Fibroblast of mammary gland (primary cell): Measurements from ENCODE around the gene OXA1L.
"Not testable (repeated sequence)": the region's sequence is repeated elsewhere in the genome, so short reads cannot be mapped to it uniquely, and the experiment has no call there.

ENCODE experiments used
- DNase-seq: peaks from one replicate; pipeline ENCODE4 v3.0.0-alpha.2; 2010; ENCODE audit warnings: low read depth
- H3K4me3 ChIP-seq: 2 replicates; pipeline ENCODE4 v1.5.1; 2011; ENCODE audit warnings: low read depth, mild to moderate bottlenecking, low read length, moderate library complexity; ENCODE audit not compliant: control insufficient read depth
- TF ChIP-seq, protein P1 (sequence below): conservative IDR thresholded peaks from 2 replicates; pipeline ENCODE4 v1.5.1; 2011; ENCODE audit warnings: low read depth, low read length, inconsistent platforms; ENCODE audit not compliant: control insufficient read depth, insufficient read depth

OXA1L gene

DNA sequence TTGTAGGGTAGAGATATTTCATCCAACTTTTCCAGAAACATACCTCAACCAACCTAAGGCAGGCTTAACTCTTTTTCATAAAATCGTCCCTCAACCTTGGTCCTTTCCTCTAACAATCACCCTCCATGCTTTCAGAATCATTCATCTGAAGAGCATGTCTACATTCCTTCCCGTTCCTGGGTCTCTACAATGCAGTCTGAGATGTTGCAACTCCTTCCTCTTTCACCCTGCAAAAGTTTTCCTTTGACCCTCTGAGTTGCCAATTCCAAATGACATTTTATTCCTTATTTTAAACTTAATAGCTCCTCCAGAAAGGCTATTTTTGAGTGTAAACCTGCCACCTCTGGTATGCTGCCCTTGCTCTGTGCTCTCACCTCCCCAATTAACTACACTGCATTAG lies 32.0 kb downstream of the OXA1L start:
- TF ChIP-seq, protein P1, sequence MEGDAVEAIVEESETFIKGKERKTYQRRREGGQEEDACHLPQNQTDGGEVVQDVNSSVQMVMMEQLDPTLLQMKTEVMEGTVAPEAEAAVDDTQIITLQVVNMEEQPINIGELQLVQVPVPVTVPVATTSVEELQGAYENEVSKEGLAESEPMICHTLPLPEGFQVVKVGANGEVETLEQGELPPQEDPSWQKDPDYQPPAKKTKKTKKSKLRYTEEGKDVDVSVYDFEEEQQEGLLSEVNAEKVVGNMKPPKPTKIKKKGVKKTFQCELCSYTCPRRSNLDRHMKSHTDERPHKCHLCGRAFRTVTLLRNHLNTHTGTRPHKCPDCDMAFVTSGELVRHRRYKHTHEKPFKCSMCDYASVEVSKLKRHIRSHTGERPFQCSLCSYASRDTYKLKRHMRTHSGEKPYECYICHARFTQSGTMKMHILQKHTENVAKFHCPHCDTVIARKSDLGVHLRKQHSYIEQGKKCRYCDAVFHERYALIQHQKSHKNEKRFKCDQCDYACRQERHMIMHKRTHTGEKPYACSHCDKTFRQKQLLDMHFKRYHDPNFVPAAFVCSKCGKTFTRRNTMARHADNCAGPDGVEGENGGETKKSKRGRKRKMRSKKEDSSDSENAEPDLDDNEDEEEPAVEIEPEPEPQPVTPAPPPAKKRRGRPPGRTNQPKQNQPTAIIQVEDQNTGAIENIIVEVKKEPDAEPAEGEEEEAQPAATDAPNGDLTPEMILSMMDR, result no peak
- no peak overlapping the region for H3K4me3 ChIP-seq
- no peak for DNase-seq

DNA sequence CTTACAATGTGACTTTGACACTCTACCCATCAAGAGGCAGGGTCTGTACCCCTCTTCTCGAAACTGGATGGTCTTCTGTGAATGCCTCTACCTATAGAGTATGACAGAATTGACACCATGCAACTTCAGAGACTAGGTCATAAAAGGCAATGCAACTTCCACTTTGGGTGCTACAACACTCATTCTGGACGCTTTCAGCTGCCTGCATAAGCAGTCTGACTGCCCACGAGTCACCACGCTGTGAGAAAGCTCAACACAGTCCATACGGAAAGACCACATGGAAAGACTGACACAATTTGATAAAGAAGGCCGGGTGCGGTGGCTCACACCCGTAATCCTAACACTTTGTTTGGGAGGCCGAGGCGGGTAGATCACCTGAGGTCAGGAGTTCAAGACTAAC lies 33.9 kb downstream of the OXA1L start:
- TF ChIP-seq, protein P1, result no peak
- H3K4me3 ChIP-seq, result no peak overlapping the region
- DNase-seq, result no peak

DNA sequence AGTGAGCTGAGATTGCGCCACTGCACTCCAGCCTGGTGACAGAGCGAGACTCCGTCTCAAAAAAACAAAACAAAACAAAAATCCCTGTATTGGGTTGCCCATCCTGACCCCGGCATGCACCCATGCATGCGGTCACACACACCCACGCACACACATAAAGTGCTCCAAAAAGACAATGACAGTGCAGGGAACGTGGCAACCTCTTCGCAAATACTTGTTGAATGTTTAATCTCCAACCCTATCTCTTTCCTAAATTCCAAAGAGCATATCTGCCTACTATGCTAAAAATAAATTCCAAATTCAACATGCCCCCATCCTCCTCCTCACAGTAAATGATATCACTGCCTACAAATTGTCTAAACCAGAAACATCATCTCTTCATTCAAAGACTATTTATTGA lies 35.2 kb downstream of the OXA1L start:
- DNase-seq, result no peak
- no peak overlapping the region for H3K4me3 ChIP-seq
- TF ChIP-seq, protein P1, result no peak

DNA sequence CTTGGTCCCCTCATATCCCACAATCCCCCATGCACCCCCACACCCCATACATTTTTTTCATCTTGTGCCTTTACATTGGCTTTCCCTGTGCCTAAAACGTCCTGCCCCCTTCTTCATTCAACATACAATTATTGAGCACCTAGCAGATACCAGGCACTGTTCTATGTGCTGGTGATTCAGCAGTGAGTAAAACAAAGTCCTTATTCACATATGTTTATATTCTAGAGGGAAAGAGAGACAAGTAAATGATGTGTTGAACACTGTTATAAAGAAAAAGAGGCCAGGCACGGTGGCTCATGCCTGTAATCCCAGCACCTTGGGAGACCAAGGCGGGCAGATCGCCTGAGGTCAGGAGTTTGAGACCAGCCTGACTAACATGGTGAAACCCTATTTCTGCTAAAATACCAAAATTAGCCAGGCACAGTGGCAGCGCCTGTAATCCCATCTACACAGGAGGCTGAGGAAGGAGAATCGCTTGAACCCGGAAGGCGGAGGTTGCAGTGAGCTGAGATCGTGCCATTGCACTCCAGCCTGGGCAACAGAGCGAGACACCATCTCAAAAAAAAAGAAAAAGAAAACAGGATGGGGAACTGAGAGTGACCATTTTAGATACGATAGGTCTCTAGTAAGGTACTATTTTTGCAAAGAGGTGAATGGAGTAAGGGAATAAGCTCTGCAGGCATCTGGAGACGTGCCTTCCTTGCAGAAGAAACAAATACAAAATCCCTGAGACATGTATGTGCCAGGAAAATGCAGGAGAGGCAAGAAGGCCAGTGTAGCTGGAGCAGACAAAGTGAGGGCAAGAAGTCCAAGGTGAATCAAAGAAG lies 36.6 kb downstream of the OXA1L start:
- H3K4me3 ChIP-seq, result no peak overlapping the region
- TF ChIP-seq, protein P1, result no peak
- no peak for DNase-seq

DNA sequence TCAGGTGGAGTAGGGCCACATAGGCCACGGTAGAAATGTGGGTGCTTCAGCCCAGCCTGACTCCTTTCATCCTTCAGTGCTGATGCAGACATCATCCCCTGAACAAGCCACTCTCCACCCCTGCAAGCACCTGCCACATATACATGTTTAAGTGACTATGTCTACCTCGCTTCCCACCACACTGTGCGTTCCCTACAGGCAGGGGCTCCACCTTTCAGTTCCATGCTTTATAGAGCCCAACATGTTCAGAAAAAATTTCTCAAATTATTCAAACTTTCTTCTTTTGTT lies 37.1 kb downstream of the OXA1L start:
- H3K4me3 ChIP-seq, result no peak overlapping the region
- DNase-seq, result no peak
- TF ChIP-seq, protein P1, result no peak

DNA sequence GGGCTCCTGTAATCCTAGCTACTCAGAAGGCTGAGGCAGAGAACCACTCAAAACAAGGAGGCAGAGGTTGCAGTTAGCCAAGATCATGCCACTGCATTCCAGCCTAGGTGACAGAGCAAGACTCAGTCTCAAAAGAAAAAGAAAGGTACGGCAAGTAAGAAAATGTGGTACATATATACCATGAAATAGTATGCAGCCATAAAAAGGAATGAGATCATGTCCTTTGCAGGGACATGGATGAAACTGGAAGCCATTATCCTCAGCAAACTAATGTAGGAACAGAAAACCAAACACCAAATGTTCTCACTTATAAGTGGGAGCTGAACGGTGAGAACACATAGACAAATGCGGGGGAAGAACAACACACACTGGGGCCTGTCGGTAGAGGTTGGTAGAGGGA lies 38.7 kb downstream of the OXA1L start:
- not testable (repeated sequence) for DNase-seq

DNA sequence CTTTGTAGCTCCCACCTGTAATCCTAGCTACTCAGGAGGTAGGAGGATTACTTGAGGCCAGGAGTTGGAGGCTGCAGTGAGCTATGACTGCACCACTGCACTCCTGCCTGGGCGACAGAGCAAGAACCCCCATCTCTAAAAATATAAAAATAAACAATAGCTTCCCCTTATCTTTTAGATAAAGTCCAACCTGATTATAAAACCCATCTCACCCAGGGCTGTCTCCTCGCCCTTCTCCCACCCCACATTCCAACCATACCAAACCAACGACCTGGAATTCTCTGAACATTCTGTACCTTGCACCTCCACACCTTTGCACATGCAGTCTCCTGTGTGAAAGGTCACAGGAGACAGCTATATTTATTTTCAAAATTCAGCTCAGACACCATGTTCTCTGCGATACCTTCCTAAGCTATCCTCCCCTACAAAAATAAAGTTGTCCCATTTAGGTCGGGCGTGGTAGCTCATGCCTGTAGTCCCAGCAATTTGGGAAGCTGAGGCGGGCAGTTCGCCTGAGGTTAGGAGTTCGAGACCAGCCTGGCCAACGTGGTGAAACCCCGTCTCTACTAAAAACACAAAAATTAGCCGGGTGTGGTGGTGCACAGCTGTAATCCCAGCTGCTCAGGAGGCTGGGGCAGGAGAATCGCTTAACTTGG lies 41.1 kb downstream of the OXA1L start:
- TF ChIP-seq, protein P1, result no peak
- no peak for DNase-seq
- no peak overlapping the region for H3K4me3 ChIP-seq

More for the DNA sequence above, 38.7 kb downstream of the OXA1L start:
- H3K4me3 ChIP-seq, result not testable (repeated sequence)
